SK-N-SH (cell line): ENCODE measurements around the gene C10orf90. TPM values are rescaled to one million over a fixed set of nuclear protein-coding genes. Genes with fewer than 3 reads are reported as not detected.

Source experiments
- CTCF ChIA-PET: fragments of 300-600, 350-600 bp; formaldehyde crosslinking; extraction: SDS; loops from one replicate; lab custom pipeline; 2021; lab: Yijun Ruan, JAX
- POLR2A ChIA-PET: fragments of 350-600 bp; sonication (Branson Sonifier 250); formaldehyde crosslinking; extraction: SDS; loops from one replicate; lab custom pipeline; 2020; ENCODE audit warnings: antibody characterized with exemption, inconsistent platforms; lab: Yijun Ruan, JAX
- DNase-seq: peaks from one replicate; pipeline ENCODE4 v3.0.0; 2012
- H2AFZ ChIP-seq: fragments of 200-600 bp; sonication (generic); 2 replicates; pipeline ENCODE4 v1.8.1; 2016; ENCODE audit warnings: antibody characterized with exemption, mild to moderate bottlenecking, low read depth
- H3F3A ChIP-seq: fragments of 200-600 bp; sonication (generic); replicated peaks from 2 replicates; pipeline ENCODE3; 2016; ENCODE audit warnings: antibody characterized with exemption, mild to moderate bottlenecking; ENCODE audit not compliant: insufficient read depth
- H3K27ac ChIP-seq, 2 experiments: fragments of 200-500 bp in 1 of 2; fragments of 200-600 bp in 1 of 2; sonication (Bioruptor generic) in 1 of 2; sonication (generic), shearing (Covaris generic) in 1 of 2; 2 replicates each; pipeline versions ENCODE4 v1.5.1 to v1.6.1; 2014 to 2016; ENCODE audit warnings: low read depth in 2 of 2, inconsistent platforms in 1 of 2, low read length in 1 of 2, mild to moderate bottlenecking in 1 of 2, mixed read lengths in 1 of 2
- H3K27me3 ChIP-seq: fragments of 200-600 bp; sonication (generic), shearing (Covaris generic); 2 replicates; pipeline ENCODE4 v1.6.1; 2016; ENCODE audit warnings: mixed run types; ENCODE audit not compliant: insufficient read depth
- H3K36me3 ChIP-seq, 2 experiments: fragments of 200-500 bp in 1 of 2; fragments of 200-600 bp in 1 of 2; sonication (Bioruptor generic) in 1 of 2; sonication (generic) in 1 of 2; replicated peaks in 1 of 2; 2 replicates each; pipeline versions ENCODE3 to v1.5.1; 2014 to 2016; ENCODE audit warnings: low read length in 1 of 2, mild to moderate bottlenecking in 1 of 2; ENCODE audit not compliant: insufficient read depth in 2 of 2, control insufficient read depth in 1 of 2
- H3K4me1 ChIP-seq, 2 experiments: fragments of 200-500 bp in 1 of 2; fragments of 200-600 bp in 1 of 2; sonication (Bioruptor generic) in 1 of 2; sonication (generic), shearing (Covaris generic) in 1 of 2; 2 replicates each; pipeline versions ENCODE4 v1.5.1 to v1.6.1; 2014 to 2016; ENCODE audit warnings: low read depth in 1 of 2, low read length in 1 of 2, mixed run types in 1 of 2; ENCODE audit not compliant: insufficient read depth in 2 of 2, control insufficient read depth in 1 of 2
- H3K4me2 ChIP-seq: fragments of 200-600 bp; sonication (generic), shearing (Covaris generic); 2 replicates; pipeline ENCODE4 v1.6.1; 2017; ENCODE audit warnings: mixed run types
- H3K4me3 ChIP-seq, 2 experiments: fragments of 200-500 bp in 1 of 2; fragments of 200-600 bp in 1 of 2; sonication (Bioruptor generic) in 1 of 2; sonication (generic), shearing (Covaris generic) in 1 of 2; 2 replicates each; pipeline versions ENCODE4 v1.5.1 to v1.8.1; 2014 to 2016; ENCODE audit warnings: low read depth in 2 of 2, inconsistent platforms in 1 of 2, low read length in 1 of 2, mild to moderate bottlenecking in 1 of 2, mixed read lengths in 1 of 2, moderate library complexity in 1 of 2
- H3K79me2 ChIP-seq: fragments of 200-600 bp; sonication (generic); 2 replicates; pipeline ENCODE4 v1.8.1; 2017; ENCODE audit warnings: mild to moderate bottlenecking; ENCODE audit not compliant: insufficient read depth
- H3K9ac ChIP-seq: fragments of 200-600 bp; sonication (generic); 2 replicates; pipeline ENCODE4 v1.6.1; 2017; ENCODE audit warnings: mixed run types
- H3K9me2 ChIP-seq: fragments of 200-600 bp; sonication (generic); 2 replicates; pipeline ENCODE4 v1.6.1; 2017; ENCODE audit warnings: mixed run types
- H3K9me3 ChIP-seq: fragments of 200-600 bp; sonication (generic); 2 replicates; pipeline ENCODE4 v1.6.1; 2017; ENCODE audit warnings: mixed run types, mild to moderate bottlenecking, moderate library complexity
- H4K20me1 ChIP-seq: fragments of 200-600 bp; sonication (generic); 2 replicates; pipeline ENCODE4 v1.6.1; 2017; ENCODE audit warnings: mild to moderate bottlenecking, mixed run types; ENCODE audit not compliant: insufficient read depth
- CHD2 ChIP-seq: fragments of 150-350 bp; IDR thresholded peaks from 2 replicates; pipeline ENCODE4 v1.6.1; 2018; ENCODE audit warnings: low read length; ENCODE audit not compliant: partially characterized antibody
- ELF1 ChIP-seq: IDR thresholded peaks from 2 replicates; pipeline ENCODE4 v1.4.0; 2012
- EP300 ChIP-seq, 2 experiments: IDR thresholded peaks; 2 replicates each; pipeline versions ENCODE4 v1.4.0 to v1.6.1; 2012; ENCODE audit warnings: borderline replicate concordance in 1 of 2, low read depth in 1 of 2, low read length in 1 of 2
- FOSL2 ChIP-seq: IDR thresholded peaks from 2 replicates; pipeline ENCODE4 v1.4.0; 2012; ENCODE audit warnings: low read depth, mild to moderate bottlenecking, moderate library complexity, borderline replicate concordance
- FOXJ3 ChIP-seq: sonication (generic); formaldehyde crosslinking; IDR thresholded peaks from 2 replicates; pipeline ENCODE4 v1.5.1; 2020; ENCODE audit warnings: mild to moderate bottlenecking, missing genetic modification reagents
- FOXM1 ChIP-seq: IDR thresholded peaks from 2 replicates; pipeline ENCODE4 v1.4.0; 2012; ENCODE audit warnings: low read depth, mild to moderate bottlenecking
- GABPA ChIP-seq: IDR thresholded peaks from 2 replicates; pipeline ENCODE4 v1.4.0; 2012; ENCODE audit warnings: low read depth, mild to moderate bottlenecking
- JUND ChIP-seq: IDR thresholded peaks from 2 replicates; pipeline ENCODE4 v1.4.0; 2012
- MAX ChIP-seq: IDR thresholded peaks from 2 replicates; pipeline ENCODE4 v1.4.0; 2012; ENCODE audit warnings: low read depth
- MXI1 ChIP-seq: IDR thresholded peaks from 2 replicates; pipeline ENCODE4 v1.6.1; 2012; ENCODE audit warnings: mild to moderate bottlenecking, low read depth, low read length, improper control_type of control experiment
- NFIC ChIP-seq: IDR thresholded peaks from 2 replicates; pipeline ENCODE4 v1.4.0; 2012; ENCODE audit warnings: borderline replicate concordance
- NRF1 ChIP-seq: IDR thresholded peaks from 2 replicates; pipeline ENCODE4 v1.6.1; 2012; ENCODE audit warnings: low read depth, mild to moderate bottlenecking, low read length
- POLR2AphosphoS5 ChIP-seq: IDR thresholded peaks from 2 replicates; pipeline ENCODE4 v1.6.1; 2012; ENCODE audit warnings: low read depth, low read length
- RCOR1 ChIP-seq: fragments of 150-350 bp; IDR thresholded peaks from 2 replicates; pipeline ENCODE4 v1.6.1; 2017; ENCODE audit warnings: antibody characterized with exemption, low read length
- SIN3A ChIP-seq: IDR thresholded peaks from 2 replicates; pipeline ENCODE4 v1.6.1; 2012; ENCODE audit warnings: low read depth, mild to moderate bottlenecking, low read length, moderate library complexity, borderline replicate concordance
- TAF1 ChIP-seq: IDR thresholded peaks from 2 replicates; pipeline ENCODE4 v1.6.1; 2012; ENCODE audit warnings: low read depth, mild to moderate bottlenecking, low read length, moderate library complexity, borderline replicate concordance
- TCF12 ChIP-seq: IDR thresholded peaks from 2 replicates; pipeline ENCODE4 v1.4.0; 2012
- TEAD4 ChIP-seq: IDR thresholded peaks from 2 replicates; pipeline ENCODE4 v1.4.0; 2012; ENCODE audit warnings: mild to moderate bottlenecking, borderline replicate concordance; ENCODE audit not compliant: insufficient read depth
- YY1 ChIP-seq: IDR thresholded peaks from 2 replicates; pipeline ENCODE4 v1.4.0; 2012; ENCODE audit warnings: low read depth, mild to moderate bottlenecking
- WGBS: methylation state at CpG from one replicate; pipeline ENCODE4 v1.1.6; 2017; ENCODE audit warnings: low lambda C conversion rate; 5-methylcytosine and 5-hydroxymethylcytosine counted together
- polyA plus RNA-seq, 3 experiments: library from polyadenylated mRNA; depleted of rRNA; stranded (reverse); fragments of >200 nt; gene quantifications; 2 replicates each; pipeline ENCODE4 v1.2.3, GENCODE V29; 2012
- TF ChIP-seq, protein P1 (sequence below): fragments of 200-600 bp; sonication (generic); IDR thresholded peaks from 2 replicates; pipeline ENCODE4 v1.6.1; 2017; ENCODE audit warnings: antibody characterized with exemption, mild to moderate bottlenecking, moderate library complexity
- TF ChIP-seq, protein P2 (sequence below): IDR thresholded peaks from 2 replicates; pipeline ENCODE4 v1.4.0; 2012; ENCODE audit warnings: low read depth, borderline replicate concordance
- TF ChIP-seq, protein P3 (sequence below): fragments of 150-350 bp; IDR thresholded peaks from 2 replicates; pipeline ENCODE4 v1.6.1; 2016; ENCODE audit warnings: mild to moderate bottlenecking, low read depth, low read length
- TF ChIP-seq, protein P4 (sequence below): IDR thresholded peaks from 2 replicates; pipeline ENCODE4 v1.4.0; 2012; ENCODE audit warnings: low read depth, borderline replicate concordance
- TF ChIP-seq, protein P5 (sequence below): IDR thresholded peaks from 2 replicates; pipeline ENCODE4 v1.6.1; 2012; ENCODE audit warnings: mild to moderate bottlenecking, low read depth, low read length, moderate library complexity

C10orf90 gene
- polyA plus RNA-seq, 1 of the 3 experiments (the other 2 are of a cell fraction): 0.21 TPM

GRCh38 chr10:126458466-126458865 is 212.0 kb downstream of the C10orf90 start:
- Histone ChIP-seq H3K4me3 (no peak overlapping the region), H3K9ac (no peak overlapping the region), H3F3A (no peaks in the 10 kb centered on the region), H3K4me2 (peak overlapping the region; percentile 4; the same call in 1 of the 2 replicates), H3K27me3 (no peaks in the 10 kb centered on the region), H4K20me1 (no peaks in the 10 kb centered on the region), H3K9me3 (no peaks in the 10 kb centered on the region), H3K27ac (peak overlapping the region in 1 of 2 experiments; percentile 25; a peak in 1 of 4 replicates), H3K4me1 (peaks cover 0 to 18% of the 10 kb centered on the region in 2 experiments; a peak in 2 of 4 replicates), H3K9me2 (no peaks in the 10 kb centered on the region), H3K79me2 (no peaks in the 10 kb centered on the region), H3K36me3 (no peaks in the 10 kb centered on the region), H2AFZ (no peak overlapping the region)
- no peak for DNase-seq
- WGBS: 10% methylated on average over 1 of the region's 1 CpG
- ChIA-PET CTCF (interaction anchor here (0.7 to 1.0 kb wide), 3 partner anchors 9 to 71 kb away, joined by 3 to 4 read pairs (median 3); no protein-coding TSS in a partner anchor), POLR2A (no interaction called here)
- TF ChIP-seq, protein P1, sequence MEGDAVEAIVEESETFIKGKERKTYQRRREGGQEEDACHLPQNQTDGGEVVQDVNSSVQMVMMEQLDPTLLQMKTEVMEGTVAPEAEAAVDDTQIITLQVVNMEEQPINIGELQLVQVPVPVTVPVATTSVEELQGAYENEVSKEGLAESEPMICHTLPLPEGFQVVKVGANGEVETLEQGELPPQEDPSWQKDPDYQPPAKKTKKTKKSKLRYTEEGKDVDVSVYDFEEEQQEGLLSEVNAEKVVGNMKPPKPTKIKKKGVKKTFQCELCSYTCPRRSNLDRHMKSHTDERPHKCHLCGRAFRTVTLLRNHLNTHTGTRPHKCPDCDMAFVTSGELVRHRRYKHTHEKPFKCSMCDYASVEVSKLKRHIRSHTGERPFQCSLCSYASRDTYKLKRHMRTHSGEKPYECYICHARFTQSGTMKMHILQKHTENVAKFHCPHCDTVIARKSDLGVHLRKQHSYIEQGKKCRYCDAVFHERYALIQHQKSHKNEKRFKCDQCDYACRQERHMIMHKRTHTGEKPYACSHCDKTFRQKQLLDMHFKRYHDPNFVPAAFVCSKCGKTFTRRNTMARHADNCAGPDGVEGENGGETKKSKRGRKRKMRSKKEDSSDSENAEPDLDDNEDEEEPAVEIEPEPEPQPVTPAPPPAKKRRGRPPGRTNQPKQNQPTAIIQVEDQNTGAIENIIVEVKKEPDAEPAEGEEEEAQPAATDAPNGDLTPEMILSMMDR: no peak
- TF ChIP-seq TEAD4 (no peak; the same call in 1 of the 2 replicates), TAF1 (no peak), YY1 (no peak), TCF12 (peak; percentile 68), RCOR1 (no peak), NFIC (peak; percentile 62), POLR2AphosphoS5 (no peak), FOXJ3 (CRISPR knock-in tag) (no peak), JUND (peak; percentile 33; the same call in 1 of the 2 replicates), ELF1 (no peak), MXI1 (no peak), MAX (no peak), SIN3A (no peak), FOSL2 (no peak), NRF1 (no peak), GABPA (no peak), FOXM1 (no peak), EP300 (IDR thresholded peaks at IDR 0.05; ENCODE audit: borderline replicate concordance in 1 of 2, low read depth in 1 of 2, low read length in 1 of 2) (peak in 1 of 2 experiments; percentile 77; a peak in 2 of 4 replicates), CHD2 (no peak)
- TF ChIP-seq, protein P2, sequence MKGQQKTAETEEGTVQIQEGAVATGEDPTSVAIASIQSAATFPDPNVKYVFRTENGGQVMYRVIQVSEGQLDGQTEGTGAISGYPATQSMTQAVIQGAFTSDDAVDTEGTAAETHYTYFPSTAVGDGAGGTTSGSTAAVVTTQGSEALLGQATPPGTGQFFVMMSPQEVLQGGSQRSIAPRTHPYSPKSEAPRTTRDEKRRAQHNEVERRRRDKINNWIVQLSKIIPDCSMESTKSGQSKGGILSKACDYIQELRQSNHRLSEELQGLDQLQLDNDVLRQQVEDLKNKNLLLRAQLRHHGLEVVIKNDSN: no peak
- TF ChIP-seq, protein P3, sequence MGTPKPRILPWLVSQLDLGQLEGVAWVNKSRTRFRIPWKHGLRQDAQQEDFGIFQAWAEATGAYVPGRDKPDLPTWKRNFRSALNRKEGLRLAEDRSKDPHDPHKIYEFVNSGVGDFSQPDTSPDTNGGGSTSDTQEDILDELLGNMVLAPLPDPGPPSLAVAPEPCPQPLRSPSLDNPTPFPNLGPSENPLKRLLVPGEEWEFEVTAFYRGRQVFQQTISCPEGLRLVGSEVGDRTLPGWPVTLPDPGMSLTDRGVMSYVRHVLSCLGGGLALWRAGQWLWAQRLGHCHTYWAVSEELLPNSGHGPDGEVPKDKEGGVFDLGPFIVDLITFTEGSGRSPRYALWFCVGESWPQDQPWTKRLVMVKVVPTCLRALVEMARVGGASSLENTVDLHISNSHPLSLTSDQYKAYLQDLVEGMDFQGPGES: no peak
- TF ChIP-seq, protein P4, sequence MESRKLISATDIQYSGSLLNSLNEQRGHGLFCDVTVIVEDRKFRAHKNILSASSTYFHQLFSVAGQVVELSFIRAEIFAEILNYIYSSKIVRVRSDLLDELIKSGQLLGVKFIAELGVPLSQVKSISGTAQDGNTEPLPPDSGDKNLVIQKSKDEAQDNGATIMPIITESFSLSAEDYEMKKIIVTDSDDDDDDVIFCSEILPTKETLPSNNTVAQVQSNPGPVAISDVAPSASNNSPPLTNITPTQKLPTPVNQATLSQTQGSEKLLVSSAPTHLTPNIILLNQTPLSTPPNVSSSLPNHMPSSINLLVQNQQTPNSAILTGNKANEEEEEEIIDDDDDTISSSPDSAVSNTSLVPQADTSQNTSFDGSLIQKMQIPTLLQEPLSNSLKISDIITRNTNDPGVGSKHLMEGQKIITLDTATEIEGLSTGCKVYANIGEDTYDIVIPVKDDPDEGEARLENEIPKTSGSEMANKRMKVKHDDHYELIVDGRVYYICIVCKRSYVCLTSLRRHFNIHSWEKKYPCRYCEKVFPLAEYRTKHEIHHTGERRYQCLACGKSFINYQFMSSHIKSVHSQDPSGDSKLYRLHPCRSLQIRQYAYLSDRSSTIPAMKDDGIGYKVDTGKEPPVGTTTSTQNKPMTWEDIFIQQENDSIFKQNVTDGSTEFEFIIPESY: no peak
- TF ChIP-seq, protein P5, sequence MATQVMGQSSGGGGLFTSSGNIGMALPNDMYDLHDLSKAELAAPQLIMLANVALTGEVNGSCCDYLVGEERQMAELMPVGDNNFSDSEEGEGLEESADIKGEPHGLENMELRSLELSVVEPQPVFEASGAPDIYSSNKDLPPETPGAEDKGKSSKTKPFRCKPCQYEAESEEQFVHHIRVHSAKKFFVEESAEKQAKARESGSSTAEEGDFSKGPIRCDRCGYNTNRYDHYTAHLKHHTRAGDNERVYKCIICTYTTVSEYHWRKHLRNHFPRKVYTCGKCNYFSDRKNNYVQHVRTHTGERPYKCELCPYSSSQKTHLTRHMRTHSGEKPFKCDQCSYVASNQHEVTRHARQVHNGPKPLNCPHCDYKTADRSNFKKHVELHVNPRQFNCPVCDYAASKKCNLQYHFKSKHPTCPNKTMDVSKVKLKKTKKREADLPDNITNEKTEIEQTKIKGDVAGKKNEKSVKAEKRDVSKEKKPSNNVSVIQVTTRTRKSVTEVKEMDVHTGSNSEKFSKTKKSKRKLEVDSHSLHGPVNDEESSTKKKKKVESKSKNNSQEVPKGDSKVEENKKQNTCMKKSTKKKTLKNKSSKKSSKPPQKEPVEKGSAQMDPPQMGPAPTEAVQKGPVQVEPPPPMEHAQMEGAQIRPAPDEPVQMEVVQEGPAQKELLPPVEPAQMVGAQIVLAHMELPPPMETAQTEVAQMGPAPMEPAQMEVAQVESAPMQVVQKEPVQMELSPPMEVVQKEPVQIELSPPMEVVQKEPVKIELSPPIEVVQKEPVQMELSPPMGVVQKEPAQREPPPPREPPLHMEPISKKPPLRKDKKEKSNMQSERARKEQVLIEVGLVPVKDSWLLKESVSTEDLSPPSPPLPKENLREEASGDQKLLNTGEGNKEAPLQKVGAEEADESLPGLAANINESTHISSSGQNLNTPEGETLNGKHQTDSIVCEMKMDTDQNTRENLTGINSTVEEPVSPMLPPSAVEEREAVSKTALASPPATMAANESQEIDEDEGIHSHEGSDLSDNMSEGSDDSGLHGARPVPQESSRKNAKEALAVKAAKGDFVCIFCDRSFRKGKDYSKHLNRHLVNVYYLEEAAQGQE: no peak
